Ovary (tissue), 3 donors: Measurements from ENCODE around the gene PYGB.

Experiments used
- CTCF ChIP-seq, 3 donors: fragments of 450-650 bp in 2 of 3; fragments of 200-600 bp in 1 of 3; IDR thresholded peaks; one replicate each; pipeline versions ENCODE4 v1.5.1 to v1.8.0; 2016 to 2022; ENCODE audit warnings: antibody characterized with exemption in 3 of 3, mild to moderate bottlenecking in 1 of 3
- EP300 ChIP-seq: sonication (generic); formaldehyde crosslinking; IDR thresholded peaks from one replicate; pipeline ENCODE4 v1.6.1; 2017; ENCODE audit warnings: antibody characterized with exemption
- donor health status: DM: no; HTN: no; CAD: no.

- TF ChIP-seq CTCF (IDR thresholded peaks at IDR 0.05) (no peak), EP300 (no peak)
These were observed 17.6 kb upstream of the PYGB start for GRCh38 chr20:25230166-25230831.
